Measurements from ENCODE around the gene PPARGC1A. TPM values are rescaled to one million over a fixed set of nuclear protein-coding genes. Genes with fewer than 3 reads are reported as not detected.

PPARGC1A gene, protein sequence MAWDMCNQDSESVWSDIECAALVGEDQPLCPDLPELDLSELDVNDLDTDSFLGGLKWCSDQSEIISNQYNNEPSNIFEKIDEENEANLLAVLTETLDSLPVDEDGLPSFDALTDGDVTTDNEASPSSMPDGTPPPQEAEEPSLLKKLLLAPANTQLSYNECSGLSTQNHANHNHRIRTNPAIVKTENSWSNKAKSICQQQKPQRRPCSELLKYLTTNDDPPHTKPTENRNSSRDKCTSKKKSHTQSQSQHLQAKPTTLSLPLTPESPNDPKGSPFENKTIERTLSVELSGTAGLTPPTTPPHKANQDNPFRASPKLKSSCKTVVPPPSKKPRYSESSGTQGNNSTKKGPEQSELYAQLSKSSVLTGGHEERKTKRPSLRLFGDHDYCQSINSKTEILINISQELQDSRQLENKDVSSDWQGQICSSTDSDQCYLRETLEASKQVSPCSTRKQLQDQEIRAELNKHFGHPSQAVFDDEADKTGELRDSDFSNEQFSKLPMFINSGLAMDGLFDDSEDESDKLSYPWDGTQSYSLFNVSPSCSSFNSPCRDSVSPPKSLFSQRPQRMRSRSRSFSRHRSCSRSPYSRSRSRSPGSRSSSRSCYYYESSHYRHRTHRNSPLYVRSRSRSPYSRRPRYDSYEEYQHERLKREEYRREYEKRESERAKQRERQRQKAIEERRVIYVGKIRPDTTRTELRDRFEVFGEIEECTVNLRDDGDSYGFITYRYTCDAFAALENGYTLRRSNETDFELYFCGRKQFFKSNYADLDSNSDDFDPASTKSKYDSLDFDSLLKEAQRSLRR
- 0.13 and 2.7 TPM in 2 replicates for total RNA-seq

DNA sequence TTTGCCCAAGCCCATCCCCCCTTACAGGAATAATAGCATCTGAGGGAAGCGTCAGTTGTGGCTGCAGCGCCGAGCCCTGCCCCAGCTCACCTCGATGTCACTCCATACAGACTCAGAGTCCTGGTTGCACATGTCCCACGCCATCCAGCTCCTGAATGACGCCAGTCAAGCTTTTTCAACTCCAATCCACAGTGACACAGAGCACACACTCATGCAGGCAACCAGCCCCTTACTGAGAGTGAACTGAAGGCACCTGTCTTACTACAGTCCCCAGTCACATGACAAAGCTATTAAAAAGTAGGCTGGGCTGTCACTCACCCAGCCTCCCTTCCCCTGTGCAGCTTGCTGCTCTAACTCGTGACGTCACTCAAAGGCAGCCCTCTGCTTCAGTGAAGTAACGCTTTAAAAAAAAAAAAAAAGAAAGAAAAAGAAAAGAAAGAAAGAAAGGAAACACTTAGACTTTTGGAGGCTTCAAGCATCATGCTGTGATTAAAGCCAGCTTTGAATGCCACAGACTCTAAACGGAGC is at the start of gene PPARGC1A:
TSS of gene PPARGC1A (minus strand) at position 234 of the 528 bp plus-strand sequence. CDS start at position 144, 90 bp downstream.

All from smooth muscle cell of the pulmonary artery (primary cell).